Stimulated activated CD8-positive, alpha-beta memory T cell treated with anti-CD3 and anti-CD28 coated beads, Interleukin-15, amount 100 ng/mL, for 4 hours (primary cell): Measurements from ENCODE around the gene NCAPG2.
"Not testable (repeated sequence)": the region's sequence is repeated elsewhere in the genome, so short reads cannot be mapped to it uniquely, and the experiment has no call there.

Experiments used
- DNase-seq, 2 donors: peaks; one replicate each; pipeline ENCODE4 v3.0.0-alpha.2; 2020; ENCODE audit warnings: low read depth in 2 of 2

Gene NCAPG2

GRCh38 chr7:158706710-158707590 lies 2.3 kb upstream of the NCAPG2 start:
- DNase-seq, result no peak

GRCh38 chr7:158706273-158706704 lies 1.7 kb upstream of the NCAPG2 start:
- no peak for DNase-seq

- no peak for DNase-seq
Observed at GRCh38 chr7:158705234-158705850, 738 bp upstream of the NCAPG2 start.

- DNase-seq, result not testable (repeated sequence)
Observed at GRCh38 chr7:158703679-158704523, 703 bp downstream of the NCAPG2 start.

- DNase-seq, result no peak
Observed at GRCh38 chr7:158702944-158703343, 1.7 kb downstream of the NCAPG2 start.

GRCh38 chr7:158702196-158702595 lies 2.4 kb downstream of the NCAPG2 start:
- DNase-seq, result no peak

GRCh38 chr7:158700008-158700407 lies 4.6 kb downstream of the NCAPG2 start:
- no peak for DNase-seq

GRCh38 chr7:158699341-158699740 lies 5.3 kb downstream of the NCAPG2 start:
- no peak for DNase-seq

- DNase-seq, result no peak
Observed at GRCh38 chr7:158698657-158699195, 5.9 kb downstream of the NCAPG2 start.

GRCh38 chr7:158697597-158697996 lies 7.0 kb downstream of the NCAPG2 start:
- DNase-seq, result not testable (repeated sequence)

- DNase-seq, result peak in 1 of 2 donors; percentile 37
Observed at GRCh38 chr7:158695726-158696452, 8.7 kb downstream of the NCAPG2 start.

- DNase-seq, result no peak
Observed at GRCh38 chr7:158695056-158695455, 9.5 kb downstream of the NCAPG2 start.

GRCh38 chr7:158694650-158695049 lies 10.0 kb downstream of the NCAPG2 start:
- DNase-seq, result no peak

GRCh38 chr7:158689488-158689887 lies 15.1 kb downstream of the NCAPG2 start:
- DNase-seq, result no peak

- no peak for DNase-seq
Observed at GRCh38 chr7:158687406-158687805, 17.2 kb downstream of the NCAPG2 start.

- no peak for DNase-seq
Observed at GRCh38 chr7:158685693-158686092, 18.9 kb downstream of the NCAPG2 start.

- DNase-seq, result no peak
Observed at GRCh38 chr7:158684329-158684728, 20.3 kb downstream of the NCAPG2 start.

- DNase-seq, result no peak
Observed at GRCh38 chr7:158683541-158683940, 21.1 kb downstream of the NCAPG2 start.

- no peak for DNase-seq
Observed at GRCh38 chr7:158682456-158682855, 22.1 kb downstream of the NCAPG2 start.

- DNase-seq, result no peak
Observed at GRCh38 chr7:158680754-158681153, 23.9 kb downstream of the NCAPG2 start.

- DNase-seq, result no peak
Observed at GRCh38 chr7:158676906-158677305, 27.7 kb downstream of the NCAPG2 start.
